Suprapubic skin (tissue), 3 donors: Measurements from ENCODE around the gene LRRC1.

ENCODE experiments used
- CTCF ChIP-seq, 2 donors: fragments of 200-600 bp in 1 of 2; fragments of 450-650 bp in 1 of 2; sonication (generic) in 1 of 2; IDR thresholded peaks; one replicate each; pipeline ENCODE4 v1.5.1; 2016 to 2019; ENCODE audit warnings: antibody characterized with exemption in 2 of 2, mild to moderate bottlenecking in 1 of 2, moderate library complexity in 1 of 2
- EP300 ChIP-seq: sonication (generic); formaldehyde crosslinking; IDR thresholded peaks from one replicate; pipeline ENCODE4 v1.6.1; 2017; ENCODE audit warnings: antibody characterized with exemption
- POLR2A ChIP-seq, 2 donors: fragments of 450-650 bp; IDR thresholded peaks; one replicate each; pipeline ENCODE4 v1.6.1; 2017; ENCODE audit warnings: antibody characterized with exemption in 2 of 2, mild to moderate bottlenecking in 2 of 2, moderate library complexity in 2 of 2

GRCh38 chr6:53801022-53801421 is 6.2 kb downstream of the LRRC1 start:
- TF ChIP-seq CTCF (IDR thresholded peaks at IDR 0.05) (no peak), POLR2A (IDR thresholded peaks at IDR 0.05) (no peak), EP300 (no peak)
